ENCODE measurements around the gene EEF1G.

EEF1G gene

DNA sequence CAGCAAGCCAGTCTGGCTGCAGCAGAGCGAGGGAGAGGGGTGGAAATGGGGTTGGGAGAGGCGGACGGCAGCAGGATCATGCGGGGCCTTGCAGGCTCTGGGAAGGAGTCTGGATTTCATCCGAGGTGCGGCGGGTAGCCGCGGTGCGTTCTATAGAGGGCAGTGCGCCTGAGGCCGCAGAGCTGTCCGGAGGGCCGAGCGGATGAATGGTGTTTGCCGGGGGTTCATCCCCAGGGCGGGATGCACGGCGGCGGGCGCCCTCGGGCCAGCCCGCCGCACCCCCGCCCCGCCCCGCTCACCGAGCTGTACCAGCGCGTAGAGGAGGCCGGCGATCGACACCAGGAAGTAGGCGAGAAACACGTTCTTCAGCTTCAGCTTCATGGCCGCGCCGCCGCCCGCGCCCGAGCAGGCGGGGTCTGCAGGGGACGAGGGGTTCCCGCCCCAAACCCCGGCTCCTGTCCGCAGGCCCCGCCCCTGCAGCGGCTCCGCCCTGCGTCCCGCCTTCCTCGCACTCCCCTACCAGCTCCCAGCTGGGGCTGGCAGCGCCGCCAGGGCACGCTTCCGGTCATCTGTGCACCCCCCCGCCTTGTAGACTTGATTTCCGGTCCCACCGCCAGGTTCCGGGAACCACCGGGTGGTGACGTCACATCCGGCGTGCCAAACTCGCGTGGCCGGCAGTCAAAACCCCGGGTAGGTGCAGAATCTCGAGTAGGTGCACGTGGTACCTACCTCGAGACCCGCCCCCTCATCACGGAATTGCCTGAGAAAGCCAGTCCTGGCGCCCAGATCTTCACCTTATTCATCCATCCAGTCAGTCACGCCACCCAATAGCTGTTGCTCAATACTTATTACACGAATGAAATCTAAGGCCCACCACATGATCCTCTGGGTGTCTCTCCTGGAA is 48.1 kb upstream of the EEF1G start, which contains the start of gene B3GAT3 (continued):
- TF ChIP-seq ZNF354C (tag by site-specific recombination; IDR thresholded peaks at IDR 0.05; ENCODE audit: borderline replicate concordance, low read depth) = no peak
- TF ChIP-seq ZNF302 (tag by site-specific recombination; IDR thresholded peaks at IDR 0.05; ENCODE audit: low read depth) = no peak
- TF ChIP-seq ZNF585B (tag by site-specific recombination; IDR thresholded peaks at IDR 0.05) = no peak
- TF ChIP-seq ZBTB7A (tag by site-specific recombination; IDR thresholded peaks at IDR 0.05; ENCODE audit: low read depth) = peak; percentile 39; the same call in 1 of the 2 replicates
- TF ChIP-seq, protein P1, sequence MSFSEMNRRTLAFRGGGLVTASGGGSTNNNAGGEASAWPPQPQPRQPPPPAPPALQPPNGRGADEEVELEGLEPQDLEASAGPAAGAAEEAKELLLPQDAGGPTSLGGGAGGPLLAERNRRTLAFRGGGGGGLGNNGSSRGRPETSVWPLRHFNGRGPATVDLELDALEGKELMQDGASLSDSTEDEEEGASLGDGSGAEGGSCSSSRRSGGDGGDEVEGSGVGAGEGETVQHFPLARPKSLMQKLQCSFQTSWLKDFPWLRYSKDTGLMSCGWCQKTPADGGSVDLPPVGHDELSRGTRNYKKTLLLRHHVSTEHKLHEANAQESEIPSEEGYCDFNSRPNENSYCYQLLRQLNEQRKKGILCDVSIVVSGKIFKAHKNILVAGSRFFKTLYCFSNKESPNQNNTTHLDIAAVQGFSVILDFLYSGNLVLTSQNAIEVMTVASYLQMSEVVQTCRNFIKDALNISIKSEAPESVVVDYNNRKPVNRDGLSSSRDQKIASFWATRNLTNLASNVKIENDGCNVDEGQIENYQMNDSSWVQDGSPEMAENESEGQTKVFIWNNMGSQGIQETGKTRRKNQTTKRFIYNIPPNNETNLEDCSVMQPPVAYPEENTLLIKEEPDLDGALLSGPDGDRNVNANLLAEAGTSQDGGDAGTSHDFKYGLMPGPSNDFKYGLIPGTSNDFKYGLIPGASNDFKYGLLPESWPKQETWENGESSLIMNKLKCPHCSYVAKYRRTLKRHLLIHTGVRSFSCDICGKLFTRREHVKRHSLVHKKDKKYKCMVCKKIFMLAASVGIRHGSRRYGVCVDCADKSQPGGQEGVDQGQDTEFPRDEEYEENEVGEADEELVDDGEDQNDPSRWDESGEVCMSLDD (tag by site-specific recombination; IDR thresholded peaks at IDR 0.05) = 0 out of 2 replicates have a peak, but pooled peaks have one; percentile 38
- TF ChIP-seq ZNF658 (tag by site-specific recombination; IDR thresholded peaks at IDR 0.05) = no peak
- TF ChIP-seq KLF8 (tag by site-specific recombination; IDR thresholded peaks at IDR 0.05) = peak; percentile 91
- no peak for TF ChIP-seq ZNF830 (tag by site-specific recombination; IDR thresholded peaks at IDR 0.05; ENCODE audit: low read depth)
- TF ChIP-seq, protein P2, sequence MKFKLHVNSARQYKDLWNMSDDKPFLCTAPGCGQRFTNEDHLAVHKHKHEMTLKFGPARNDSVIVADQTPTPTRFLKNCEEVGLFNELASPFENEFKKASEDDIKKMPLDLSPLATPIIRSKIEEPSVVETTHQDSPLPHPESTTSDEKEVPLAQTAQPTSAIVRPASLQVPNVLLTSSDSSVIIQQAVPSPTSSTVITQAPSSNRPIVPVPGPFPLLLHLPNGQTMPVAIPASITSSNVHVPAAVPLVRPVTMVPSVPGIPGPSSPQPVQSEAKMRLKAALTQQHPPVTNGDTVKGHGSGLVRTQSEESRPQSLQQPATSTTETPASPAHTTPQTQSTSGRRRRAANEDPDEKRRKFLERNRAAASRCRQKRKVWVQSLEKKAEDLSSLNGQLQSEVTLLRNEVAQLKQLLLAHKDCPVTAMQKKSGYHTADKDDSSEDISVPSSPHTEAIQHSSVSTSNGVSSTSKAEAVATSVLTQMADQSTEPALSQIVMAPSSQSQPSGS (tag by site-specific recombination; IDR thresholded peaks at IDR 0.05; ENCODE audit: low read depth) = peak; percentile 99
- no peak for TF ChIP-seq ZNF514 (tag by site-specific recombination; IDR thresholded peaks at IDR 0.05)
- no peak for TF ChIP-seq ZNF202 (tag by site-specific recombination; IDR thresholded peaks at IDR 0.05; ENCODE audit: borderline replicate concordance)
- no peak for TF ChIP-seq ZNF239 (tag by site-specific recombination; IDR thresholded peaks at IDR 0.05)
- 0 out of 2 replicates have a peak, but pooled peaks have one; percentile 28 for TF ChIP-seq ZFP69B (tag by site-specific recombination; IDR thresholded peaks at IDR 0.05)
- TF ChIP-seq, protein P3, sequence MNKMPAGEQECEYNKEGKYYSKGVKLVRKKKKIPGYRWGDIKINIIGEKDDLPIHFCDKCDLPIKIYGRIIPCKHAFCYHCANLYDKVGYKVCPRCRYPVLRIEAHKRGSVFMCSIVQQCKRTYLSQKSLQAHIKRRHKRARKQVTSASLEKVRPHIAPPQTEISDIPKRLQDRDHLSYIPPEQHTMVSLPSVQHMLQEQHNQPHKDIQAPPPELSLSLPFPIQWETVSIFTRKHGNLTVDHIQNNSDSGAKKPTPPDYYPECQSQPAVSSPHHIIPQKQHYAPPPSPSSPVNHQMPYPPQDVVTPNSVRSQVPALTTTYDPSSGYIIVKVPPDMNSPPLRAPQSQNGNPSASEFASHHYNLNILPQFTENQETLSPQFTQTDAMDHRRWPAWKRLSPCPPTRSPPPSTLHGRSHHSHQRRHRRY (tag by site-specific recombination; IDR thresholded peaks at IDR 0.05) = no peak
- TF ChIP-seq, protein P4, sequence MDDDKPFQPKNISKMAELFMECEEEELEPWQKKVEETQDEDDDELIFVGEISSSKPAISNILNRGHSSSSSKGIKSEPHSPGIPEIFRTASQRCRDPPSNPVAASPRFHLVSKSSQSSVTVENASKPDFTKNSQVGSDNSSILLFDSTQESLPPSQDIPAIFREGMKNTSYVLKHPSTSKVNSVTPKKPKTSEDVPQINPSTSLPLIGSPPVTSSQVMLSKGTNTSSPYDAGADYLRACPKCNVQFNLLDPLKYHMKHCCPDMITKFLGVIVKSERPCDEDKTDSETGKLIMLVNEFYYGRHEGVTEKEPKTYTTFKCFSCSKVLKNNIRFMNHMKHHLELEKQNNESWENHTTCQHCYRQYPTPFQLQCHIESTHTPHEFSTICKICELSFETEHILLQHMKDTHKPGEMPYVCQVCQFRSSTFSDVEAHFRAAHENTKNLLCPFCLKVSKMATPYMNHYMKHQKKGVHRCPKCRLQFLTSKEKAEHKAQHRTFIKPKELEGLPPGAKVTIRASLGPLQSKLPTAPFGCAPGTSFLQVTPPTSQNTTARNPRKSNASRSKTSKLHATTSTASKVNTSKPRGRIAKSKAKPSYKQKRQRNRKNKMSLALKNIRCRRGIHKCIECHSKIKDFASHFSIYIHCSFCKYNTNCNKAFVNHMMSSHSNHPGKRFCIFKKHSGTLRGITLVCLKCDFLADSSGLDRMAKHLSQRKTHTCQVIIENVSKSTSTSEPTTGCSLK (tag by site-specific recombination; IDR thresholded peaks at IDR 0.05) = no peak
- TF ChIP-seq, protein P5, sequence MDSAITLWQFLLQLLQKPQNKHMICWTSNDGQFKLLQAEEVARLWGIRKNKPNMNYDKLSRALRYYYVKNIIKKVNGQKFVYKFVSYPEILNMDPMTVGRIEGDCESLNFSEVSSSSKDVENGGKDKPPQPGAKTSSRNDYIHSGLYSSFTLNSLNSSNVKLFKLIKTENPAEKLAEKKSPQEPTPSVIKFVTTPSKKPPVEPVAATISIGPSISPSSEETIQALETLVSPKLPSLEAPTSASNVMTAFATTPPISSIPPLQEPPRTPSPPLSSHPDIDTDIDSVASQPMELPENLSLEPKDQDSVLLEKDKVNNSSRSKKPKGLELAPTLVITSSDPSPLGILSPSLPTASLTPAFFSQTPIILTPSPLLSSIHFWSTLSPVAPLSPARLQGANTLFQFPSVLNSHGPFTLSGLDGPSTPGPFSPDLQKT (IDR thresholded peaks at IDR 0.05; ENCODE audit: borderline replicate concordance, low read depth, low read length) = peak; percentile 53; the same call in 1 of the 2 replicates
- TF ChIP-seq, protein P6, sequence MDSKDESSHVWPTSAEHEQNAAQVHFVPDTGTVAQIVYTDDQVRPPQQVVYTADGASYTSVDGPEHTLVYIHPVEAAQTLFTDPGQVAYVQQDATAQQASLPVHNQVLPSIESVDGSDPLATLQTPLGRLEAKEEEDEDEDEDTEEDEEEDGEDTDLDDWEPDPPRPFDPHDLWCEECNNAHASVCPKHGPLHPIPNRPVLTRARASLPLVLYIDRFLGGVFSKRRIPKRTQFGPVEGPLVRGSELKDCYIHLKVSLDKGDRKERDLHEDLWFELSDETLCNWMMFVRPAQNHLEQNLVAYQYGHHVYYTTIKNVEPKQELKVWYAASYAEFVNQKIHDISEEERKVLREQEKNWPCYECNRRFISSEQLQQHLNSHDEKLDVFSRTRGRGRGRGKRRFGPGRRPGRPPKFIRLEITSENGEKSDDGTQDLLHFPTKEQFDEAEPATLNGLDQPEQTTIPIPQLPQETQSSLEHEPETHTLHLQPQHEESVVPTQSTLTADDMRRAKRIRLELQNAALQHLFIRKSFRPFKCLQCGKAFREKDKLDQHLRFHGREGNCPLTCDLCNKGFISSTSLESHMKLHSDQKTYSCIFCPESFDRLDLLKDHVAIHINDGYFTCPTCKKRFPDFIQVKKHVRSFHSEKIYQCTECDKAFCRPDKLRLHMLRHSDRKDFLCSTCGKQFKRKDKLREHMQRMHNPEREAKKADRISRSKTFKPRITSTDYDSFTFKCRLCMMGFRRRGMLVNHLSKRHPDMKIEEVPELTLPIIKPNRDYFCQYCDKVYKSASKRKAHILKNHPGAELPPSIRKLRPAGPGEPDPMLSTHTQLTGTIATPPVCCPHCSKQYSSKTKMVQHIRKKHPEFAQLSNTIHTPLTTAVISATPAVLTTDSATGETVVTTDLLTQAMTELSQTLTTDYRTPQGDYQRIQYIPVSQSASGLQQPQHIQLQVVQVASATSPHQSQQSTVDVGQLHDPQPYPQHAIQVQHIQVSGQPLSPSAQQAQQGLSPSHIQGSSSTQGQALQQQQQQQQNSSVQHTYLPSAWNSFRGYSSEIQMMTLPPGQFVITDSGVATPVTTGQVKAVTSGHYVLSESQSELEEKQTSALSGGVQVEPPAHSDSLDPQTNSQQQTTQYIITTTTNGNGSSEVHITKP (tag by site-specific recombination; IDR thresholded peaks at IDR 0.05) = peak; percentile 32; the same call in 1 of the 2 replicates
- TF ChIP-seq ZNF521 (tag by site-specific recombination; IDR thresholded peaks at IDR 0.05) = no peak
- TF ChIP-seq, protein P7, sequence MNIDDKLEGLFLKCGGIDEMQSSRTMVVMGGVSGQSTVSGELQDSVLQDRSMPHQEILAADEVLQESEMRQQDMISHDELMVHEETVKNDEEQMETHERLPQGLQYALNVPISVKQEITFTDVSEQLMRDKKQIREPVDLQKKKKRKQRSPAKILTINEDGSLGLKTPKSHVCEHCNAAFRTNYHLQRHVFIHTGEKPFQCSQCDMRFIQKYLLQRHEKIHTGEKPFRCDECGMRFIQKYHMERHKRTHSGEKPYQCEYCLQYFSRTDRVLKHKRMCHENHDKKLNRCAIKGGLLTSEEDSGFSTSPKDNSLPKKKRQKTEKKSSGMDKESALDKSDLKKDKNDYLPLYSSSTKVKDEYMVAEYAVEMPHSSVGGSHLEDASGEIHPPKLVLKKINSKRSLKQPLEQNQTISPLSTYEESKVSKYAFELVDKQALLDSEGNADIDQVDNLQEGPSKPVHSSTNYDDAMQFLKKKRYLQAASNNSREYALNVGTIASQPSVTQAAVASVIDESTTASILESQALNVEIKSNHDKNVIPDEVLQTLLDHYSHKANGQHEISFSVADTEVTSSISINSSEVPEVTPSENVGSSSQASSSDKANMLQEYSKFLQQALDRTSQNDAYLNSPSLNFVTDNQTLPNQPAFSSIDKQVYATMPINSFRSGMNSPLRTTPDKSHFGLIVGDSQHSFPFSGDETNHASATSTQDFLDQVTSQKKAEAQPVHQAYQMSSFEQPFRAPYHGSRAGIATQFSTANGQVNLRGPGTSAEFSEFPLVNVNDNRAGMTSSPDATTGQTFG (tag by site-specific recombination; IDR thresholded peaks at IDR 0.05; ENCODE audit: borderline replicate concordance) = no peak
- TF ChIP-seq ZNF37A (tag by site-specific recombination; IDR thresholded peaks at IDR 0.05) = no peak
- TF ChIP-seq HOXD13 (CRISPR knock-in tag; IDR thresholded peaks at IDR 0.05; ENCODE audit: borderline replicate concordance) = no peak
- TF ChIP-seq ZNF747 (tag by site-specific recombination; IDR thresholded peaks at IDR 0.05) = no peak
